ENCODE results near the gene ELOVL3.

- TF ChIP-seq EZH2 (optimal IDR thresholded peaks at IDR 0.05; ENCODE audit: low read depth, low read length) (no peak), EZH2phosphoT487 (IDR thresholded peaks at IDR 0.05; ENCODE audit: low read length) (no peak)
- TF ChIP-seq, protein P1, sequence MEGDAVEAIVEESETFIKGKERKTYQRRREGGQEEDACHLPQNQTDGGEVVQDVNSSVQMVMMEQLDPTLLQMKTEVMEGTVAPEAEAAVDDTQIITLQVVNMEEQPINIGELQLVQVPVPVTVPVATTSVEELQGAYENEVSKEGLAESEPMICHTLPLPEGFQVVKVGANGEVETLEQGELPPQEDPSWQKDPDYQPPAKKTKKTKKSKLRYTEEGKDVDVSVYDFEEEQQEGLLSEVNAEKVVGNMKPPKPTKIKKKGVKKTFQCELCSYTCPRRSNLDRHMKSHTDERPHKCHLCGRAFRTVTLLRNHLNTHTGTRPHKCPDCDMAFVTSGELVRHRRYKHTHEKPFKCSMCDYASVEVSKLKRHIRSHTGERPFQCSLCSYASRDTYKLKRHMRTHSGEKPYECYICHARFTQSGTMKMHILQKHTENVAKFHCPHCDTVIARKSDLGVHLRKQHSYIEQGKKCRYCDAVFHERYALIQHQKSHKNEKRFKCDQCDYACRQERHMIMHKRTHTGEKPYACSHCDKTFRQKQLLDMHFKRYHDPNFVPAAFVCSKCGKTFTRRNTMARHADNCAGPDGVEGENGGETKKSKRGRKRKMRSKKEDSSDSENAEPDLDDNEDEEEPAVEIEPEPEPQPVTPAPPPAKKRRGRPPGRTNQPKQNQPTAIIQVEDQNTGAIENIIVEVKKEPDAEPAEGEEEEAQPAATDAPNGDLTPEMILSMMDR (IDR thresholded peaks at IDR 0.05; ENCODE audit: low read length) = no peak
These were observed 9.9 kb downstream of the ELOVL3 start for GRCh38 chr10:102236006-102236405.

Data from MM.1S (cell line).